OCI-LY7 (cell line): ENCODE data around the gene SART3.

ENCODE experiments used
- EZH2phosphoT487 ChIP-seq: fragments of 200-600 bp; sonication (generic); IDR thresholded peaks from 2 replicates; pipeline ENCODE4 v1.6.1; 2018; ENCODE audit warnings: low read depth, borderline replicate concordance, mild to moderate bottlenecking, mixed run types, antibody characterized with exemption, low read length, moderate library complexity, mixed read lengths
- TF ChIP-seq, protein P1 (sequence below): fragments of 200-600 bp; sonication (generic); conservative IDR thresholded peaks from 2 replicates; pipeline ENCODE4 v1.5.1; 2014; ENCODE audit warnings: mild to moderate bottlenecking, antibody characterized with exemption, low read length, moderate library complexity, mixed read lengths

DNA sequence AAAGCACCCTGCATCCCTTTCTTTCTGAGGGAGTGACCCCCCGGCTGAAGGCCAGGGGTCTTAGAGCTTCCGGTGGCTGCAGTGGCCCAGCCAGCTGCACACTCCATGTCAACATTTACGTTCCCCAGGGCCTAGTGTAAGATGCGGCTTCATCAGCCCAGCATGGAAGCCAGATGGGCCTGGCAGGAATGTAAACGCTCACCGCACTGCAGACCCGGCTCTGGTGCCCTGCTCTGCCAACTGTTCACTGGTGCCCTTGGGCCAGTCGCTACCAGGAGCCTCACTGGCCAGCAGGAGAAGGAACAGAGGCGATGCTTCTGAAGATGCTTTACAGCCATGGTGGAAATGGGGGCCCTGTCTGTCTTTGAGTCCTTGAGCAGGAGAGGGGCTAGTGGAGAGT lies 45.5 kb upstream of the SART3 start:
- TF ChIP-seq, protein P1, sequence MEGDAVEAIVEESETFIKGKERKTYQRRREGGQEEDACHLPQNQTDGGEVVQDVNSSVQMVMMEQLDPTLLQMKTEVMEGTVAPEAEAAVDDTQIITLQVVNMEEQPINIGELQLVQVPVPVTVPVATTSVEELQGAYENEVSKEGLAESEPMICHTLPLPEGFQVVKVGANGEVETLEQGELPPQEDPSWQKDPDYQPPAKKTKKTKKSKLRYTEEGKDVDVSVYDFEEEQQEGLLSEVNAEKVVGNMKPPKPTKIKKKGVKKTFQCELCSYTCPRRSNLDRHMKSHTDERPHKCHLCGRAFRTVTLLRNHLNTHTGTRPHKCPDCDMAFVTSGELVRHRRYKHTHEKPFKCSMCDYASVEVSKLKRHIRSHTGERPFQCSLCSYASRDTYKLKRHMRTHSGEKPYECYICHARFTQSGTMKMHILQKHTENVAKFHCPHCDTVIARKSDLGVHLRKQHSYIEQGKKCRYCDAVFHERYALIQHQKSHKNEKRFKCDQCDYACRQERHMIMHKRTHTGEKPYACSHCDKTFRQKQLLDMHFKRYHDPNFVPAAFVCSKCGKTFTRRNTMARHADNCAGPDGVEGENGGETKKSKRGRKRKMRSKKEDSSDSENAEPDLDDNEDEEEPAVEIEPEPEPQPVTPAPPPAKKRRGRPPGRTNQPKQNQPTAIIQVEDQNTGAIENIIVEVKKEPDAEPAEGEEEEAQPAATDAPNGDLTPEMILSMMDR = no peak
- no peak for TF ChIP-seq EZH2phosphoT487
